HL-60 (cell line): ENCODE measurements around the gene CDC25B.

Experiments used
- DNase-seq, 2 experiments: peaks; one replicate each; pipeline ENCODE4 v3.0.0-alpha.2; 2010 to 2020; ENCODE audit warnings: low read depth in 1 of 2, low spot score in 1 of 2
- H3K27ac ChIP-seq: fragments of 250-450 bp; sonication (Bioruptor Pico); replicated peaks from 2 replicates; pipeline ENCODE4 v1.5.1; 2020; ENCODE audit warnings: mild to moderate bottlenecking, moderate library complexity
- H3K27me3 ChIP-seq: fragments of 250-450 bp; sonication (Bioruptor Pico); 2 replicates; pipeline ENCODE4 v1.5.1; 2021; ENCODE audit warnings: mild to moderate bottlenecking, moderate library complexity; ENCODE audit not compliant: insufficient read depth, poor library complexity, severe bottlenecking
- H3K4me3 ChIP-seq: replicated peaks from 2 replicates; pipeline ENCODE4 v1.5.1; 2011; ENCODE audit warnings: mild to moderate bottlenecking, control low read depth, low read length; ENCODE audit not compliant: insufficient read depth
- GABPA ChIP-seq: IDR thresholded peaks from 2 replicates; pipeline ENCODE4 v1.6.1; 2012; ENCODE audit warnings: low read depth
- POLR2AphosphoS5 ChIP-seq: IDR thresholded peaks from 2 replicates; pipeline ENCODE4 v1.6.1; 2012; ENCODE audit warnings: low read depth
- SPI1 ChIP-seq: IDR thresholded peaks from 2 replicates; pipeline ENCODE4 v1.6.1; 2012; ENCODE audit warnings: low read depth, mild to moderate bottlenecking, borderline replicate concordance
- TF ChIP-seq, protein P1 (sequence below): IDR thresholded peaks from 2 replicates; pipeline ENCODE4 v1.6.1; 2012; ENCODE audit warnings: low read depth; ENCODE audit not compliant: insufficient replicate concordance
- TF ChIP-seq, protein P2 (sequence below): IDR thresholded peaks from one replicate; pipeline ENCODE4 v1.5.1; 2011; ENCODE audit warnings: low read length, control low read depth, inconsistent platforms; ENCODE audit not compliant: insufficient read depth

Gene CDC25B

DNA sequence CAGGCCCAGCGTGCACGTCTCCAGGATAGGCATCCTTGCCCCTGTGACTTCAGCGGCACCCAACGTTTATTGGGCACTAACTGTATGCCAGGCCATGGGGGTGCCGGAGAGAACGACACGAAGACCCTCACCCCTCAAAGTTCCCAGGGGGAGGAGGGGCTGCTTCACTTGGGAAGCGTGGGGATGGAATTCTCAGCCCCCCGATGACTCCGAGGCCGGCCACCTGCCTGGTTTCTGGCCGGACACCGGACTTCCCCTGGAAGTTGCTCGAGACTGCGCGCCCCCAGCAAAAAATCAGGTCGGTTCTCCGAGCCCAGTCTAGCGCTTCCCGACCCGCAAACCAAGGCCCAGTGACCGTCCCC is 50.2 kb downstream of the CDC25B start:
- DNase-seq, result no peak
- peak overlapping the region; percentile 89 for H3K27ac ChIP-seq
- TF ChIP-seq, protein P1, sequence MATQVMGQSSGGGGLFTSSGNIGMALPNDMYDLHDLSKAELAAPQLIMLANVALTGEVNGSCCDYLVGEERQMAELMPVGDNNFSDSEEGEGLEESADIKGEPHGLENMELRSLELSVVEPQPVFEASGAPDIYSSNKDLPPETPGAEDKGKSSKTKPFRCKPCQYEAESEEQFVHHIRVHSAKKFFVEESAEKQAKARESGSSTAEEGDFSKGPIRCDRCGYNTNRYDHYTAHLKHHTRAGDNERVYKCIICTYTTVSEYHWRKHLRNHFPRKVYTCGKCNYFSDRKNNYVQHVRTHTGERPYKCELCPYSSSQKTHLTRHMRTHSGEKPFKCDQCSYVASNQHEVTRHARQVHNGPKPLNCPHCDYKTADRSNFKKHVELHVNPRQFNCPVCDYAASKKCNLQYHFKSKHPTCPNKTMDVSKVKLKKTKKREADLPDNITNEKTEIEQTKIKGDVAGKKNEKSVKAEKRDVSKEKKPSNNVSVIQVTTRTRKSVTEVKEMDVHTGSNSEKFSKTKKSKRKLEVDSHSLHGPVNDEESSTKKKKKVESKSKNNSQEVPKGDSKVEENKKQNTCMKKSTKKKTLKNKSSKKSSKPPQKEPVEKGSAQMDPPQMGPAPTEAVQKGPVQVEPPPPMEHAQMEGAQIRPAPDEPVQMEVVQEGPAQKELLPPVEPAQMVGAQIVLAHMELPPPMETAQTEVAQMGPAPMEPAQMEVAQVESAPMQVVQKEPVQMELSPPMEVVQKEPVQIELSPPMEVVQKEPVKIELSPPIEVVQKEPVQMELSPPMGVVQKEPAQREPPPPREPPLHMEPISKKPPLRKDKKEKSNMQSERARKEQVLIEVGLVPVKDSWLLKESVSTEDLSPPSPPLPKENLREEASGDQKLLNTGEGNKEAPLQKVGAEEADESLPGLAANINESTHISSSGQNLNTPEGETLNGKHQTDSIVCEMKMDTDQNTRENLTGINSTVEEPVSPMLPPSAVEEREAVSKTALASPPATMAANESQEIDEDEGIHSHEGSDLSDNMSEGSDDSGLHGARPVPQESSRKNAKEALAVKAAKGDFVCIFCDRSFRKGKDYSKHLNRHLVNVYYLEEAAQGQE, result no peak
- TF ChIP-seq GABPA, result no peak
- TF ChIP-seq SPI1, result no peak
- TF ChIP-seq, protein P2, sequence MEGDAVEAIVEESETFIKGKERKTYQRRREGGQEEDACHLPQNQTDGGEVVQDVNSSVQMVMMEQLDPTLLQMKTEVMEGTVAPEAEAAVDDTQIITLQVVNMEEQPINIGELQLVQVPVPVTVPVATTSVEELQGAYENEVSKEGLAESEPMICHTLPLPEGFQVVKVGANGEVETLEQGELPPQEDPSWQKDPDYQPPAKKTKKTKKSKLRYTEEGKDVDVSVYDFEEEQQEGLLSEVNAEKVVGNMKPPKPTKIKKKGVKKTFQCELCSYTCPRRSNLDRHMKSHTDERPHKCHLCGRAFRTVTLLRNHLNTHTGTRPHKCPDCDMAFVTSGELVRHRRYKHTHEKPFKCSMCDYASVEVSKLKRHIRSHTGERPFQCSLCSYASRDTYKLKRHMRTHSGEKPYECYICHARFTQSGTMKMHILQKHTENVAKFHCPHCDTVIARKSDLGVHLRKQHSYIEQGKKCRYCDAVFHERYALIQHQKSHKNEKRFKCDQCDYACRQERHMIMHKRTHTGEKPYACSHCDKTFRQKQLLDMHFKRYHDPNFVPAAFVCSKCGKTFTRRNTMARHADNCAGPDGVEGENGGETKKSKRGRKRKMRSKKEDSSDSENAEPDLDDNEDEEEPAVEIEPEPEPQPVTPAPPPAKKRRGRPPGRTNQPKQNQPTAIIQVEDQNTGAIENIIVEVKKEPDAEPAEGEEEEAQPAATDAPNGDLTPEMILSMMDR, result no peak
- no peak for TF ChIP-seq POLR2AphosphoS5
- H3K4me3 ChIP-seq, result peak overlapping the region; percentile 91
- no peaks in the 10 kb centered on the region for H3K27me3 ChIP-seq

DNA sequence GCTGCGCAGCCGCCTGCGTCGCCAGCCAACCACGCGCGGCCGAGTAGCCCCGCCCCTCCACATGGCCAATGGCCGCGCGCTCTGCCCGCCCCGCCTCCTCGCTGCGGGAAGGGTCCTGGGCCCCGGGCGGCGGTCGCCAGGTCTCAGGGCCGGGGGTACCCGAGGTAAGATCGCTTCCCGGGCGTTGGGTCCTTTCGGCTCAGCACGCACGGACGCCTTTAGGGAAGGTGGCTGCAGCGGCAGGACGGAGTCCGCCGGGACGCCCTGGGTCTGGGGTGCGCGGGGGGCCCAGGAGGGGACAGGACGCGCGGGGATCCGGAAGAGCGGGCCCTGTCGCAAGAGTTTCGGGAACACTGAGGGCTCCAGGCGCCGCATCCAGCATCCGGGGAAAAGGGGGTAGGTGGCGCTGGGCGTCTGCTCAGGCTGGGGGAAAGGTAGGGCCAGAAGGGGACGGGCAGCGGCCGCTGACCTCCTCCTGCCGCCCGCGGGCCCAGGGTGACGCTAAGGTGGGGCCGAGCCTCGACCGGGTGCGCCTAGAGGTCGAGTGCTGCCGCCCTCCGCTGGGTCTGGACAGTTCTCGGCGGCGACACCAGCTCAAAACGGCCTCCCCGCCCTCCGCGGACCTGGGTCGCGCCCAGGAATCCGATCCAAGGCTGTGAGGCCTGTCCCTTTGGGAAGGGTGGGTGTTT is 50.8 kb downstream of the CDC25B start, which contains the start of gene MAVS:
MAVS (plus strand) TSS at position 95 of the 689 bp plus-strand sequence. CDS start 7,791 bp downstream, outside the sequence.
- H3K4me3 ChIP-seq, result peak within 1 kb of the TSS; percentile 91
- DNase-seq, result peak; percentile 83 to 86
- H3K27ac ChIP-seq, result peak within 1 kb of the TSS; percentile 89
- H3K27me3 ChIP-seq, result no peaks in the 10 kb centered on the region
- peak; percentile 64 for TF ChIP-seq POLR2AphosphoS5
- no peak for TF ChIP-seq GABPA

DNA sequence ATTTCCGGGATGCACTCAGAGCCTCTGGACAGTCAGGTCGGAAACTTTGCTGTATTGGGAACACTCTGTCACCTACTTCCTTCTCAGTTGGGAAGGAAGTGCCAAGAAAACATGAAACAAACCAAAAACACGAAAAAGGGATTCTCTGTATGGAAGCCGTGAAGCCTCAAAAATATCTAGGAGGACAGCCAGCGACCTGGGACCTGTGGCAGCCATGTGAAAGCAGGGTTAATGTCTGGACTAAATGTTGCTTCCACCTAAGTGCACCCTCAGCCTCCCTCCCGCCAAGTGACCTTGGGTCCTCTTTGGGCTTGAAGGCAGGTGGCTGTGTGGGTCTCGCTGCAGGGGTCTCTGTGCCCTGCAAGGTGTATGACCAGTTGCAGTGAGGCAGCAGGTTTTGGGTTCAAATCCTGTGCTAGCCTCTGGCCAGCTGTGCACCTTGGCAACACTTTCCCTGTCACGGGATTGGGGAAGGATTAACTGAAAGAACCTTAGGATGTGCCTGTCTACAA is 51.4 kb downstream of the CDC25B start:
- Histone ChIP-seq H3K4me3 (peak overlapping the region; percentile 91), H3K27ac (peak overlapping the region; percentile 89), H3K27me3 (no peaks in the 10 kb centered on the region)
- TF ChIP-seq SPI1, result peak; percentile 56; the same call in 1 of the 2 replicates
- no peak for TF ChIP-seq GABPA
- DNase-seq, result peak in 1 of 2 experiments; percentile 16

DNA sequence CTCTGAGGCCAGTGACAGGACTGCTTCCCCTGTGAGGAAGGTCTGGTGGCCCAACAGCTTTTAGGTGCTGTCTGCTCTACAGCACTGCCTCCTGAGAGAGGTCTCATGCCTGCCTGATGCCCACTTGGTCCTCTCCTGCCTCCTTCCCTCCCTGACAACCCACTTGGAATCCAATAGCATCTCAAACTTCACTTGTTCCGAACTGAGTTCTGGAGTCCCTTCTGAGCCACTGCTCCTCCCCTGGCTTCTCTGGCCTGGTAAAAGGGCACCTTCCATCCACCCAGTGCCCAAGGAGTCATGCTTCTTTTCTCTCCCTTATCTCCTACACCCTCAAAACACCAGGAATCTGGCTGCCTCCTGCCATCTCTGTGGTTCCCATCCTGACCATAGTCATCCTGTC is 52.5 kb downstream of the CDC25B start:
- no peak for DNase-seq
- Histone ChIP-seq H3K27me3 (no peaks in the 10 kb centered on the region), H3K27ac (no peak overlapping the region), H3K4me3 (no peak overlapping the region)
- TF ChIP-seq SPI1 (no peak), POLR2AphosphoS5 (no peak)
- TF ChIP-seq, protein P2, result no peak
- TF ChIP-seq, protein P1, result no peak
